Measurements from ENCODE around the gene DNAJB8. TPM values are rescaled to one million over a fixed set of nuclear protein-coding genes. Genes with fewer than 3 reads are reported as not detected.

The DNAJB8 gene
- polyA plus RNA-seq, 1 experiment, result not detected

GRCh38 chr3:128436214-128436613, 30.5 kb downstream of the DNAJB8 start:
- Histone ChIP-seq H3K36me3 (ENCODE audit: control insufficient read depth, insufficient read depth, low read length) (no peaks in the 10 kb centered on the region), H3K4me3 (ENCODE audit: low read depth, low read length) (no peak overlapping the region), H3K27me3 (ENCODE audit: control insufficient read depth, insufficient read depth, low read length) (peaks cover 11% of the 10 kb centered on the region)
- ChIA-PET POLR2A (no interaction called here), CTCF (interaction anchor here (0.6 to 1.2 kb wide), 2 partner anchors 10 to 136 kb away, joined by 3 to 5 read pairs; no protein-coding TSS in a partner anchor)
- DNase-seq (ENCODE audit: low read depth), result no peak
- no peak for TF ChIP-seq CTCF (IDR thresholded peaks at IDR 0.05; ENCODE audit: insufficient read depth, low read depth, low read length)

GRCh38 chr3:128435561-128435960, 31.1 kb downstream of the DNAJB8 start:
- TF ChIP-seq CTCF (IDR thresholded peaks at IDR 0.05; ENCODE audit: insufficient read depth, low read depth, low read length), result no peak
- H3K27me3 ChIP-seq (ENCODE audit: control insufficient read depth, insufficient read depth, low read length), result peaks cover 10% of the 10 kb centered on the region; the same call in 1 of the 2 replicates
- ChIA-PET POLR2A (no interaction called here), CTCF (interaction anchor here (1.0 to 1.2 kb wide), 2 partner anchors 10 to 60 kb away, joined by 3 to 5 read pairs; no protein-coding TSS in a partner anchor)
- H3K4me3 ChIP-seq (ENCODE audit: low read depth, low read length), result no peak overlapping the region
- H3K36me3 ChIP-seq (ENCODE audit: control insufficient read depth, insufficient read depth, low read length), result no peaks in the 10 kb centered on the region
- no peak for DNase-seq (ENCODE audit: low read depth)

- TF ChIP-seq CTCF (IDR thresholded peaks at IDR 0.05; ENCODE audit: insufficient read depth, low read depth, low read length), result no peak
- DNase-seq (ENCODE audit: low read depth), result no peak
- H3K27me3 ChIP-seq (ENCODE audit: control insufficient read depth, insufficient read depth, low read length), result peaks cover 12% of the 10 kb centered on the region; the same call in 1 of the 2 replicates
- ChIA-PET CTCF (interaction anchor here (0.7 to 1.5 kb wide), 4 partner anchors 9 to 128 kb away, joined by 3 to 5 read pairs (median 4); no protein-coding TSS in a partner anchor), POLR2A (no interaction called here)
- H3K4me3 ChIP-seq (ENCODE audit: low read depth, low read length), result no peak overlapping the region
- no peaks in the 10 kb centered on the region for H3K36me3 ChIP-seq (ENCODE audit: control insufficient read depth, insufficient read depth, low read length)
These were observed 31.6 kb downstream of the DNAJB8 start for GRCh38 chr3:128435058-128435457.

GRCh38 chr3:128434524-128434923, 32.2 kb downstream of the DNAJB8 start:
- POLR2A ChIA-PET, result no interaction called here
- Histone ChIP-seq H3K27me3 (ENCODE audit: control insufficient read depth, insufficient read depth, low read length) (peaks cover 12% of the 10 kb centered on the region; the same call in 1 of the 2 replicates), H3K4me3 (ENCODE audit: low read depth, low read length) (no peak overlapping the region), H3K36me3 (ENCODE audit: control insufficient read depth, insufficient read depth, low read length) (no peaks in the 10 kb centered on the region)
- DNase-seq (ENCODE audit: low read depth), result no peak
- no peak for TF ChIP-seq CTCF (IDR thresholded peaks at IDR 0.05; ENCODE audit: insufficient read depth, low read depth, low read length)
- CTCF ChIA-PET, result interaction anchor here (0.7 to 2.4 kb wide), 5 partner anchors 9 to 173 kb away, joined by 3 to 8 read pairs (median 4); no protein-coding TSS in a partner anchor

GRCh38 chr3:128433837-128434165, 32.9 kb downstream of the DNAJB8 start:
- TF ChIP-seq CTCF (IDR thresholded peaks at IDR 0.05; ENCODE audit: insufficient read depth, low read depth, low read length), result no peak
- ChIA-PET CTCF (interaction anchor here (1.0 to 2.4 kb wide), 5 partner anchors 8 to 184 kb away, joined by 3 to 8 read pairs (median 5); no protein-coding TSS in a partner anchor), POLR2A (no interaction called here)
- no peak for DNase-seq (ENCODE audit: low read depth)
- Histone ChIP-seq H3K36me3 (ENCODE audit: control insufficient read depth, insufficient read depth, low read length) (no peaks in the 10 kb centered on the region), H3K4me3 (ENCODE audit: low read depth, low read length) (no peak overlapping the region), H3K27me3 (ENCODE audit: control insufficient read depth, insufficient read depth, low read length) (peaks cover 11% of the 10 kb centered on the region; the same call in 1 of the 2 replicates)
